Adrenal gland (tissue), 12 donors: ENCODE results near the gene CDH6. TPM values are rescaled to one million over a fixed set of nuclear protein-coding genes. Genes with fewer than 3 reads are reported as not detected.

ENCODE experiments used
- DNase-seq, 7 donors: peaks; one replicate each; pipeline ENCODE4 v3.0.0-alpha.2; 2019 to 2020
- H3K27ac ChIP-seq, 5 donors: fragments of 200-600 bp; sonication (generic) in 4 of 5; 1 replicate in 3 of 5; 2 replicates in 2 of 5; pipeline versions ENCODE4 v1.5.1 to v1.8.0; 2016 to 2020; ENCODE audit warnings: mild to moderate bottlenecking in 1 of 5
- H3K27me3 ChIP-seq: fragments of 200-600 bp; 2 replicates; pipeline ENCODE4 v1.8.0; 2021
- H3K36me3 ChIP-seq, 2 donors: fragments of 200-600 bp; replicated peaks in 1 of 2; 1 replicate in 1 of 2; 2 replicates in 1 of 2; pipeline versions ENCODE4 v1.5.1 to v1.8.0; 2018 to 2022
- H3K4me1 ChIP-seq, 2 donors: fragments of 200-600 bp; replicated peaks in 1 of 2; 1 replicate in 1 of 2; 2 replicates in 1 of 2; pipeline versions ENCODE4 v1.5.1 to v1.8.0; 2018 to 2021
- H3K4me3 ChIP-seq, 4 donors: fragments of 200-600 bp; sonication (generic) in 3 of 4; one replicate each; pipeline ENCODE4 v1.5.1; 2016 to 2018
- H3K9me3 ChIP-seq, 3 donors: fragments of 200-600 bp; sonication (generic) in 1 of 3; replicated peaks in 1 of 3; 1 replicate in 2 of 3; 2 replicates in 1 of 3; pipeline versions ENCODE4 v1.5.1 to v1.8.0; 2016 to 2021
- CTCF ChIP-seq, 6 experiments: fragments of 450-650 bp in 4 of 6; fragments of 200-600 bp in 2 of 6; sonication (generic) in 1 of 6; IDR thresholded peaks; 1 replicate in 5 of 6; 2 replicates in 1 of 6; pipeline versions ENCODE4 v1.5.1 to v1.8.0; 2016 to 2021; ENCODE audit warnings: antibody characterized with exemption in 6 of 6, mild to moderate bottlenecking in 2 of 6, moderate library complexity in 1 of 6
- POLR2A ChIP-seq, 2 donors: fragments of 450-650 bp; IDR thresholded peaks; one replicate each; pipeline ENCODE4 v1.6.1; 2017; ENCODE audit warnings: antibody characterized with exemption in 2 of 2, mild to moderate bottlenecking in 2 of 2, moderate library complexity in 1 of 2
- WGBS, 4 donors: extraction: QIAGEN DNeasy Blood & Tissue Kit in 2 of 4; methylation state at CpG; one replicate each; pipeline versions ENCODE4 v1.1.5 to v1.1.7; 2013 to 2017; 5-methylcytosine and 5-hydroxymethylcytosine counted together
- intact Hi-C, 2 donors: fragments of 100-400 bp; cut with DNase I; formaldehyde crosslinking; loops; one replicate each; pipeline versions ENCODE4 v1.14.1 to v1.15.0; 2022 to 2023
- polyA plus RNA-seq, 3 donors: library from polyadenylated mRNA; stranded (reverse); fragments of 200-250 nt in 2 of 3; fragments of 350-450 nt in 1 of 3; fragmentation: Illumina TruSeq in 1 of 3; extraction: RNeasy Lipid Tissue Mini Kit (QIAGEN cat#74804) in 1 of 3; gene quantifications; one replicate each; pipeline ENCODE4 v1.2.3, GENCODE V29; 2013 to 2014
- total RNA-seq, 9 donors: library from RNA; depleted of rRNA in 4 of 9; stranded (reverse); fragments of >200 nt in 4 of 9; fragments of 120-200 nt in 1 of 9; fragmentation: NEBNext Ultra II Directional in 1 of 9; extraction: Animal tissue kit (Norgen Biotek cat#: 25700) in 1 of 9; gene quantifications; one replicate each; pipeline versions ENCODE4 v1.1.0 to v1.2.4, GENCODE V29; 2013 to 2023
- donor health status: healthy with polysubstance abuse.
- donor health status: Bipolar disorder and iron deficiency.
- donor health status: DM: yes; HTN: yes; CAD: no.
- donor health status: DM: no; HTN: no; CAD: no.
- donor health status: DM: no; HTN: no; CAD: no.
- donor health status: DM: yes; HTN: yes; CAD: no.

The CDH6 gene
- total and polyA plus RNA-seq, 12 donors = 0.17 to 2.5 (median 0.50) TPM

- Histone ChIP-seq H3K27me3 (no peaks in the 10 kb centered on the region), H3K36me3 (no peaks in the 10 kb centered on the region), H3K4me3 (no peak overlapping the region), H3K27ac (no peak overlapping the region), H3K4me1 (peaks cover 14 to 18% of the 10 kb centered on the region in 2 donors), H3K9me3 (no peaks in the 10 kb centered on the region)
- no peak for TF ChIP-seq CTCF (IDR thresholded peaks at IDR 0.05)
- no peak for TF ChIP-seq POLR2A (IDR thresholded peaks at IDR 0.05)
- intact Hi-C loops = no loop called here
- WGBS, 4 donors = 58 to 78% (median 66%) methylated on average over 4 of the region's 4 CpGs
- no peak for DNase-seq
Measured at GRCh38 chr5:31280210-31280609, 86.7 kb downstream of the CDH6 start.

- DNase-seq = peak in 5 of 7 donors; percentile 27 to 55 (median 40)
- intact Hi-C loops = no loop called here
- 15 to 21% (median 19%) methylated on average over 3 of the region's 3 CpGs for WGBS, 4 donors
- no peaks in the 10 kb centered on the region for H3K36me3 ChIP-seq
- no peaks in the 10 kb centered on the region for H3K9me3 ChIP-seq
- TF ChIP-seq POLR2A (IDR thresholded peaks at IDR 0.05) (no peak), CTCF (IDR thresholded peaks at IDR 0.05) (no peak)
- peak overlapping the region in 1 of 5 donors; percentile 34 for H3K27ac ChIP-seq
- H3K27me3 ChIP-seq = no peaks in the 10 kb centered on the region
- no peak overlapping the region for H3K4me3 ChIP-seq
- peaks cover 14 to 18% of the 10 kb centered on the region in 2 donors for H3K4me1 ChIP-seq
Measured at GRCh38 chr5:31283326-31283725, 89.8 kb downstream of the CDH6 start.

- Histone ChIP-seq H3K9me3 (no peaks in the 10 kb centered on the region), H3K27me3 (no peaks in the 10 kb centered on the region), H3K4me3 (no peak overlapping the region), H3K27ac (no peak overlapping the region), H3K36me3 (no peaks in the 10 kb centered on the region), H3K4me1 (peaks cover 14 to 18% of the 10 kb centered on the region in 2 donors)
- intact Hi-C loops = no loop called here
- WGBS, 4 donors = 26 to 46% (median 41%) methylated on average over 2 of the region's 2 CpGs
- no peak for TF ChIP-seq POLR2A (IDR thresholded peaks at IDR 0.05)
- no peak for TF ChIP-seq CTCF (IDR thresholded peaks at IDR 0.05)
- DNase-seq = peak in 2 of 7 donors; percentile 18 to 33
Measured at GRCh38 chr5:31285025-31285424, 91.5 kb downstream of the CDH6 start.

GRCh38 chr5:31287985-31288384, 94.5 kb downstream of the CDH6 start:
- intact Hi-C loops = no loop called here

More at GRCh38 chr5:31287985-31288384, 94.5 kb downstream of the CDH6 start:
- Histone ChIP-seq H3K4me3 (no peak overlapping the region), H3K27ac (no peak overlapping the region), H3K4me1 (peaks cover 0 to 3% of the 10 kb centered on the region in 2 donors), H3K27me3 (no peaks in the 10 kb centered on the region), H3K36me3 (no peaks in the 10 kb centered on the region), H3K9me3 (no peaks in the 10 kb centered on the region)
- TF ChIP-seq POLR2A (IDR thresholded peaks at IDR 0.05) (no peak), CTCF (IDR thresholded peaks at IDR 0.05) (no peak)
- no peak for DNase-seq
